NCI-H2107 treated with DMSO at 0.1 percent for 48 hours (cell line): ENCODE measurements around the gene SPTLC2.

Experiments
- DNase-seq: peaks from one replicate; lab custom pipeline; 2025; ENCODE audit not compliant: unreplicated experiment; lab: John Stamatoyannopoulos, UW

Gene SPTLC2

GRCh38 chr14:77508876-77509275 lies 107.6 kb downstream of the SPTLC2 start:
- DNase-seq: no peak

- DNase-seq: no peak
Measured at GRCh38 chr14:77508249-77508648, 108.2 kb downstream of the SPTLC2 start.

- no peak for DNase-seq
Measured at GRCh38 chr14:77507762-77508161, 108.7 kb downstream of the SPTLC2 start.

GRCh38 chr14:77505031-77505430 lies 111.4 kb downstream of the SPTLC2 start:
- no peak for DNase-seq

- DNase-seq: no peak
Measured at GRCh38 chr14:77503138-77503537, 113.3 kb downstream of the SPTLC2 start.

GRCh38 chr14:77502109-77502782 lies 114.2 kb downstream of the SPTLC2 start:
- DNase-seq: no peak

- DNase-seq: peak; percentile 10
Measured at GRCh38 chr14:77498984-77499527, 117.4 kb downstream of the SPTLC2 start.

- DNase-seq: no peak
Measured at GRCh38 chr14:77498120-77498979, 118.1 kb downstream of the SPTLC2 start, which contains the start of gene ISM2. Gene ISM2, minus strand, starts transcription at chr14:77498816. Its CDS starts 23 bp downstream, at chr14:77498793.

GRCh38 chr14:77495334-77495733 lies 121.1 kb downstream of the SPTLC2 start:
- no peak for DNase-seq

- no peak for DNase-seq
Measured at GRCh38 chr14:77491056-77491455, 125.4 kb downstream of the SPTLC2 start.

GRCh38 chr14:77490347-77490986 lies 126.0 kb downstream of the SPTLC2 start:
- DNase-seq: no peak

- DNase-seq: no peak
Measured at GRCh38 chr14:77489041-77489440, 127.4 kb downstream of the SPTLC2 start.

GRCh38 chr14:77488558-77488957 lies 127.9 kb downstream of the SPTLC2 start:
- DNase-seq: no peak

GRCh38 chr14:77485901-77486678 lies 130.3 kb downstream of the SPTLC2 start:
- no peak for DNase-seq

- no peak for DNase-seq
Measured at GRCh38 chr14:77485256-77485655, 131.2 kb downstream of the SPTLC2 start.

GRCh38 chr14:77482422-77482821 lies 134.0 kb downstream of the SPTLC2 start:
- no peak for DNase-seq

GRCh38 chr14:77478796-77479195 lies 137.6 kb downstream of the SPTLC2 start:
- DNase-seq: no peak

- no peak for DNase-seq
Measured at GRCh38 chr14:77478029-77478428, 138.4 kb downstream of the SPTLC2 start.

GRCh38 chr14:77475432-77476115 lies 140.9 kb downstream of the SPTLC2 start:
- DNase-seq: no peak
